Measurements from ENCODE around the gene CD300LF. TPM values are rescaled to one million over a fixed set of nuclear protein-coding genes. Genes with fewer than 3 reads are reported as not detected.
A peak's percentile ranks its signal among the peaks of the same experiment; 100 is the strongest.

The CD300LF gene
- polyA plus RNA-seq, 12 donors = 0.14 to 0.90 (median 0.24) TPM; not detected in 4

DNA sequence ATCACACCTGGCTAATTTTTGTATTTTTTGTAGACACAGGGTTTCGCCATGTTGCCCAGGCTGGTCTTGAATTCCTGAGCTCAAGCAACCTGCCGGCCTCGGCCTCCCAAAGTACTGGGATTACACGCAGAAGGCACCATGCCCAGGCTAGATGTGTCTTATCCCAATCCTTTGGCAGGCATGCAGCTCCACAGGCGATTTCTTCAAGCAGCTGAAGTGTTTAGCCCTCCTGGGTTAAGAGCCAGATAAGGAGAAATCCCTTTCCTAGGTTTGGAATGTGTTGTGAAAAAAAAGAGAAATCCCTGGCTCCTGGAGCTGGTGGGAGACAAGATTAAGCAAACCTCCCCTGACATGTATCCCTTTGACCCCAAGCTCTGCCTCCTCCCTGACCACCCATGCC lies 33.7 kb upstream of the CD300LF start:
- DNase-seq = no peak

DNA sequence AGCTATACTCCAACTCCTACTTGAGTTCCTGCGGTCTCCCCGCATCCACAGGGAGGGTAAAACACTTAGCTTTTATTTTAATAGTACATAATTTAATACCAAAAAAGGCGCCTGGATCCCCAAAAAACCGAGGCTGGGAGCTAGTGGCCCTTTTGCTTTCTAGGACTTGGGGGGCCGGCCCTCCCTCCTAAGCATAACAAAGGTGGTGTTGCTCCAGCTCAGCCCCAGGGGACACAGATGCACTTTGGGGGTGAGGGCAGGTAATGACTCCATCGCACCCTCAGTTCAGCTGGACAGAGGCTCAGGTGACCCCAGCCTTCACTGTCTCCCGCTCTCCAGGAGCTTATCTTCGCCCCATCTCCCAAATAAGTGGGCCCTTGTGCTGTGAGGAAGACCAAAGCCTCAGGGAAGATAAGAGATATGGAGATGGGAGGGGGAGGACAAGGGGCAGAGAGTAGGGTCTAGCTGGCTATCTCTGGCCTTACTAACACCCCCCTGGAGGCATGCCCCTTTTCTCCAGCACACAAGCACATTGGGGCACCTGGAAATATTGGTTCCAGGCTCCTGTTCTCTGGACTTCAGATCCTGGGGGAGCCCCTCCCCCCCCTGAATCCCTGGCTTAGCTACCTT lies 32.9 kb upstream of the CD300LF start:
- no peak for DNase-seq

DNA sequence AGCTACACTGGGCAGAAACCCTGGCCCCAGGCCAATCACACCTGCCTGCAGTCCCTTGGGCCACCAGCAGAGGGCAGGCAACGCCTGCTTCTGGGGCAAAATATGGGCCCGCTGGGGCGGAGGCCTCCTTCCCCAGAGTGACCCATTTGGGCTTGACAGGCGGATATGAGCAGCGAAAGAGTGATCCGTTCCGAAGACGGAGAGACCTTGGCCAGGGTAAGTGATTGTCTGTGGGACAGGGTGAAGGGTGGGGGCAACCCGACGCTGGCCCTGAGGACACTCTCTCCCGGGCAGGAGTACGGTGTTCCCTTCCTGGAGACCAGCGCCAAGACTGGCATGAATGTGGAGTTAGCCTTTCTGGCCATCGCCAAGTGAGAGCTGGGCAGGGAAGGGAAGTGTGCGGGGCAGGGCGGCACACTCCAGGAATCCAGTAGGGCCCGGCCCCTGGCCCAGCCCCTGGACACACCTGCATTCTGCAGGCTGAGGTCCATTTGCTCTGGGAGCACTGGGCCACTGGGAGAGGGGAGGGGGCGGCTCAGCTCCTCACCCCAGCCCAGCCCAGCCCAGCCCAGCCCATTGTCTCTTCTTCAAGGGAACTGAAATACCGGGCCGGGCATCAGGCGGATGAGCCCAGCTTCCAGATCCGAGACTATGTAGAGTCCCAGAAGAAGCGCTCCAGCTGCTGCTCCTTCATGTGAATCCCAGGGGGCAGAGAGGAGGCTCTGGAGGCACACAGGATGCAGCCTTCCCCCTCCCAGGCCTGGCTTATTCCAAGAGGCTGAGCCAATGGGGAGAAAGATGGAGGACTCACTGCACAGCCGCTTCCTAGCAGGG lies 32.2 kb upstream of the CD300LF start:
- peak; percentile 58 for DNase-seq

DNA sequence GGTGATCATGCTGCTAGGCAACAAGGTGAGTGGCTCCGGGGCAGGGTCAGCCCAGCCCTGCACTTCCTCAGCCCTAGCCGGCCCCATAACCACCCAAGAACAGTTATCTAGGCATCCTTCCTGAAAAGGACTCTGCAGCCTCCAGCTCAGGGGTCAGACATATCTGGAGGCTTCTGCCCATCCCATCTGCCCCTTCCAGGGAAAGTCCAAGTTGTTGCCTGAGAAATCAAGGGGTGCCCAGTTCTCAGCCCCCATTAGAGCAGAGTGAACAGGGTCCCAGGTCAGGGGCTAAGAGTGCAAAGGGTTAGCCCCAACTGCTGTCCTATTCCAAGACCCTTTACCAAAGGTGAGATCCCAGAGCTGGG lies 31.6 kb upstream of the CD300LF start:
- no peak for DNase-seq

DNA sequence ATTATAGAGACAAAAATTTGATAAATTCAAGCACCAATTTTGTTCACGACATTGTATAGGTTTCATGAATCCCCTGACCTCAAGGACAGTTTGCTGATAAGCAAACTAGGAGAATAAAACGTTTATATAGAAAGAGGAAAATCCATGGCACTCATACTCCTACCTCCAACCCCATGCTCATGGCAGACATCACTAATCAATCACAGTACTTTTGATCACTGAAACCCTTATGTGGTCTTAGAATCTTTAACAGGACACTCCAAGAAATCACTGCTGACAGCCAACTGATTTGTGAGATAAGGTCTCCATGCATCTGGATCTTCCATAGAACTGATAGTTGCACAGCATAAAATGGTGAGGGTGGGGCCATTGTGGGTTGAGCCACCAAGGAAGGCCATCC lies 31.0 kb upstream of the CD300LF start:
- DNase-seq = no peak

DNA sequence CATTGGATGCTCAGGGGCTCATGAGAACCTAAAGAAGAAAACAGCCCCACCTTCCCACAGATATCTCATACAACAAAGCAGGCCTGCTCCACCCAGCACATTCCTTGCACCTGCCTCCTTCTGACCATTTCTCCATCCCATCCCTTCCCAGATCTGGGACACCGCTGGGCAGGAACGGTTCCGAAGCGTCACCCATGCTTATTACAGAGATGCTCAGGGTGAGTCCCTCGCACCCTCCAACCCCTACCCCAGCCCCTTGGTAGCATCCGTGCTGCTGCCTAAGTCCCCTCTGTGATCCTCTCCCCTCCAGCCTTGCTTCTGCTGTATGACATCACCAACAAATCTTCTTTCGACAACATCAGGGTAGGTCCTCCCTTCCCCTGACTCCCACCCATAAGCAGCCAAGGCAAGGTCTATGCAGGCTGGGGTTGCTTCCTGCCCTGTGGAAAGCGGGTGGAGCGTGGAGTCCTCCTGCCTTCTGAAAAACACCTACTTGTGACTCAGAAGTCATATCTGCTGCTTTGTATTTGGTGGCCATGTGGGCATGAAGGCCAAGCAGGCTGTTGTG lies 30.3 kb upstream of the CD300LF start:
- no peak for DNase-seq

DNA sequence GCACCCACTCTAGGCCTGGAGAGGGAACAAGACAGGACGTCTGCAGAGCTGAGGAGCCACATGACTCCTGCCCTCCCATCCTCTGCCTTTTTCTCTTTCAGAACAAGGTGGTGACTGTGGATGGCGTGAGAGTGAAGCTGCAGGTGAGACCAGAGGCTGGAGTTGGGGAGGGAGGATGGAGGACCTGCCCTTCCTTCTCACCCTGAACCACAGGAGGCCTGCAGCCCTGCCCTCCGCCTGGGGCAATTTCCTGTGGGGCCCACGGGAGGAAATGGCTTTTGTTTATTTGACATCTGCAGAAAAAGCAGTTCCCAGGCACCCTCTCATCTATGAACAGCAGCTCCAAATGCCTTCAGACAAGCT lies 29.4 kb upstream of the CD300LF start:
- no peak for DNase-seq

DNA sequence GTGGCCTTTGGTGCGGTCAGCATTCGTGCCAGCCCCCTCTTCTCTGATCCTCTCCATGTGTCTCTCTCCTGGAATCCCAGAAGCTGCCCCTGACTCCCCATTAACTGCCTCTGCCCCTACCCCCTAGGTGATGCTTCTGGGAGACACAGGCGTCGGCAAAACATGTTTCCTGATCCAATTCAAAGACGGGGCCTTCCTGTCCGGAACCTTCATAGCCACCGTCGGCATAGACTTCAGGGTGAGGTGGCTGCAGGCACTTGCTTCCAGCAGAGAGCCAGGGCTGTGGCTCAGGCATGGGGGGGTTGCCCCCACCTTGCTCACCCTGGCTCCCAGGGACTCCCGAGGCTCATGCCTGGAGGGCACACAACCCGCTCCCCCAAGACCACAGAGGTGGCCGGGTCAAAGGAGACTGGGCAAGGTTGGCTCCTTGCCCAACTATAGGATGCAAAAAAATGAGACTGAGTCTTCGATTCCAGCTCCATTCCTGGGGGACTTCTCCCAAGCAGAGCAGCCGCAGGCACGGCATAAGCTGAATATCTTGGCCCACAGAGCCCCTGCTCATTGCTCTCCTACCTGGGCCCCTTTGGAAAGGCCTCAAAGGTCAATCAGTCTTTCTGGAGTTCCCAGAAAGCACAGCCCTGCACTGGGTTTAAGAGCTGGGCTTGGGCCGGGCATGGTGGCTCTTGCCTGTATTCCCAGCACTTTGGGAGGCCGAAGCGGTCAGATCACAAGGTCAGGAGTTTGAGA lies 28.1 kb upstream of the CD300LF start:
- DNase-seq = no peak

DNA sequence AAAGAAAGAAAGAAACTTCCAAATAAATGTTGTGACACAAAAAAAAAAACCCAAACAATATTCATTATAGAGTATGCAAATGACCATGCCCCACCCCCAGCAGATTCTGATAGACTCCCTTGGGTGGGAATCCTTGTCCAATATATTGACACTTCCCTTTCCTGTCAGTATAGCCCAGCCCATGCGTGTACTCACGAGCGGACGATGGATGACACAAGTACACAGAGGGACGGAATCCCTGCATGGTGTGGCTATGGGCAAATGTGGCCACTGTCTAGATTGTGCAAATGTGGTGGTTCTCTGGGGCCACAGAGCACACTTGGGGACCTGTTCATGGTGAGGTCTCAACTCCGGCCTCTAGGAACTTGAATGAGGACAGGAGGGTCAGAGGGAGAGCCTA lies 27.4 kb upstream of the CD300LF start:
- no peak for DNase-seq

DNA sequence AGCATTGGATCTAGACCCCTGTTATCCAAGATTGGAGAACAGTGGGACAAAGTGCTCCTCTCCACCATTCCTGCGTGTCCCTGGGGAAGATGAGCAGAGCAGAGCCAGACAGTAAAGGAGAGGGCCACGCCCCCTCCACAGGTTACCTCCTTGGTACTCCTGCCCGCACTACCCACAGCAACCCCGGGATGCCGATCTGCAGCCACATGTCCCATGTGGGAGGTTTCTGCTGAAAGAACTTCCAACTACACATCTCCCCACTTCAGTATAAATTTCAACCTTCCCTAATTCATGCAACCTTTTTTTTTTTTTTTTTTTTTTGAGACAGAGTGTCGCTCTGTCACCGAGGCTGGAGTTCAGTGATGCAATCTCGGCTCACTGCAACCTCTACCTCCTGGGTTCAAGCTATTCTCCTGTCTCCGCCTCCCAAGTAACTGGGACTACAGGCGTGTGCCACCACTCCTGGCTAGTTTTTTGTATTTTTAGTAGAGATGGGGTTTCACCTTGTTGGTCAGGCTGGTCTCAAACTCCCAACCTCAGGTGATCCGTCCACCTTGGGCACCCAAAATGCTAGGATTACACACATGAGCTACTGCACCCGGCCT lies 26.6 kb upstream of the CD300LF start:
- no peak for DNase-seq

DNA sequence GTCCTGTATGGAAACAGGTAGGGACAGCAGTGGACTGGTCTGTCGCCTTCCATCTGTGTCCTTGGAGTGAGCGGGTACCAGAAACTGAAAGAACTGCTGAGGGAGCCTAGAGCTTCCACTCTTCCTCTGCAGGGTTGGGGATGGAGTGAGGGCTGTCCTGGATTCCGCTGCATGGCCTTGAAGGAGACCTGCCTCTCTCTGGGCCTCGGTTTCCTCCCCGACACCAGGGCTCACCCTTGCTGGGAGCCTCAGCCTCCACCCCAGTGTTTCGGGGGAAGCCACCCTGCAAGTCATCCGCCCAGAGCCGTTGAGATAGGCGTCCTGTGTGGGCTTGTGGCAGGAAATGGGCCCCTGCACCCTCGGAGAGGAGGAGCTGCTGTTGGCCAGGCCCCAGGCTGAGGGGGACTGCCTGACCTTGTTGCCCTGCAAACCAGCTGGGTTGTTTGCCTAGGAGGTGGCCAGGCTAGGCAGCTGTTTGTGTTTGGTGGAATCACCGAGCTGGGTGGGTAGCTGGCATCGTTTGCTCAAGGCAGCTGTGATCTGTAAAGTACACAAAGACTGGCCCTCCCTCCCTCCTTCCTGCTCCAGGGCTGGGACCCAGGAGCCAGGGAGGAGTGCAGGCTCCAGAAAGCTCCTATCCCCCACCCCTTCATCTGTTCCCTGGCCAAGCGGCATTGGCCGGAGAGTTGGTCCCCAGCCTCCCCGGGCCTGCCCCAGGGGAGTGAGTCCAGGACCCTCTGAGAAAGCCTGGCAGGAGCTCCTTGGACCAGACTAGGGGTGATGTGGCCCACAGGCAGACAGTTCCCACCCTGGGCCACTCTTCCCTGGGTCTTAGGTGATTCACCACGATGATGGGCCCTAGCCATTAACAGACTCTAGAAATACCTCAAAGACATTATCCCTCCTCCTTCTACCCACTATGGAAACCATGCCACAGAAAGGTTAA lies 25.6 kb upstream of the CD300LF start:
- DNase-seq = no peak

DNA sequence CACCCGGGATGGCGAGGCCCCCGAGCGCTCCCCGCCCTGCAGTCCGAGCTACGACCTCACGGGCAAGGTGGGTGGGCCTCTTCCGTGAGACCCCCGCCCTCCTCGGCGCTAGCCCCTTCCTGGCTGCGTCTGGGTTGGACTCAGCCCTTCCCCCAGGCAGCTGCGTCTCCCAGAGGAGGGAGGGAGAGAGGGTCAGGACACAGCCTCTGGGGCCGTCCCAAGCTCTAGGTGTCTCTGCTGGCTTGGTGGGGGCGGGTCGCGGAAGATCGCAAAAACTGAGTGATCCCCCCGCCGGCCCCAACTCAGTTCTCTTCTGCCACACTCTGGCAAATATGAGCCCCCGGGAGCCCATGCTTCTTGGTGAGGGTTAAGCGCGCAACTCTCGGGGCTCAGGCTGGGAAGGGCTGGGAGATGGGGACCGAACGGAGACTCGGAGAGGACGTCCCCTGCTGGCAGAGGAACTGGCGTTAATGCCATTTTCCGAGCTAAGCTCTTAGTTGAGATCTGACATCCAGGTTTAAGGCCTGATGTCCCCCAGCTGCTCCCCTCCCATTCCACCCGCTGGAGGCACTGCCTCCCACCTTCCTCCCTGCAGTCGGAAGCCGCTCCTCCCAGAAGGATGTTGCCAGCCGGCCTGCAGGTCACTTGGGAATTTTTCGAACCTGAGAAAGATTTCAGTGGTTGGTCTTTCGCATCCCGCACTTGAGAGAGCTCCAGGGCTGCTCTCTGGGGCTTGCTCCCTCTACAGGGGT lies 24.8 kb upstream of the CD300LF start:
- no peak for DNase-seq

DNA sequence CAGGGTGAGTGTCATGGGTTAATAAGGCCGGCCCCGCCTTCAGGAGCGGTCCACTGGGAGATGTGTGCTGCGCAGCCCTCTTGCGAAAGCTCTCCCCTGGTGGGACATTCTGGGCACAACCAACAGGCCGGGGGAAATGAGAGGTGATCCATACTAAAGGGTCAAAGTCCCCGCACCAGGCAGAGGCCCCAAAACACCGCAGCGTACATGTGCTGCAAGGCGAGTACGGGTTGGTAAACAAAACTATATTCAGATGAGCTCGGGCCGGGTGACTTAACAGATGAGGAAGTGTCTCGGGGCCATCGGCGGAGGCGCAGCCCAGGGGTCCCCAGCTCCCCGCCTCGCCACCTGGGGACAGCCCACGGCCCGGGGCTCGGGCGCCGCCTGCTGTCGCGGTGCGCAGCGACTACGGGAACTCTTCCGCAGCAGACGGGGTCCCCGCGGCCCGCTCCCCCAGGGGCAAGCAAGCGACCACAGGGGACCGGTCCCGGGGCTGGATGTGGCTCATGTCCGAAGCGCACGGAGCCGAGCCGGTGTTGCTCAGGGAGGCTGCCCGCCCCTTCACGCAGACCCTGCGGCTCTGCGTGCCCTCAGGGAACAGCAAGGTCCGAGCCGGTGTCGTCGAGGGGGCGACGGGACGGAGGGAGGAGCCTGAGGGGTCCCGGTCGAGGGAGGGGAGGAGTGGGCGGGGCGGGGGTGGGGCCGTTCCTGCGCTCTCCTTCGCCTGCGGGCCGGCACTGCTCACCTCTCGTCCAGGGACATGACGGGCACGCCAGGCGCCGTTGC lies 24.0 kb upstream of the CD300LF start, which contains the start of gene RAB37:
RAB37 (plus strand) TSS at position 744 of the 786 bp plus-strand sequence; CDS start at position 761, 17 bp downstream.
- no peak for DNase-seq

DNA sequence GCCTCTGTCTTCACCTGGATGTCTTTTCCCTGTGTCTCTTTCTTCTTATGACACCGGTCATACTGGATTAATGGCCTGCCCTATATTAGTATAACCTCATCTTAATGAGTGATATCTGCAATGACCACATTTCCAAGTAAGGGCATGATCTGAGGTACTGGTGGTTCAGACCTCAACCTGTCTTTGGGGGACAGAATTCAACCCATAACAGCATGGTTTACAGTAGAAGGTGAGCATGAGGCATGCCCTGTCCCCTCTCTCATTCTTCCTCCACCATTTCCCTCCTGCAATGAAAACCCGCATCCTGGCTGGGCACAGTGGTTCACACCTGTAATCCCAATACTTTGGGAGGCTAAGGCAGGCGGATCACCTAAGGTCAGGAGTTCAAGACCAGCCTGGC lies 21.5 kb upstream of the CD300LF start:
- no peak for DNase-seq

DNA sequence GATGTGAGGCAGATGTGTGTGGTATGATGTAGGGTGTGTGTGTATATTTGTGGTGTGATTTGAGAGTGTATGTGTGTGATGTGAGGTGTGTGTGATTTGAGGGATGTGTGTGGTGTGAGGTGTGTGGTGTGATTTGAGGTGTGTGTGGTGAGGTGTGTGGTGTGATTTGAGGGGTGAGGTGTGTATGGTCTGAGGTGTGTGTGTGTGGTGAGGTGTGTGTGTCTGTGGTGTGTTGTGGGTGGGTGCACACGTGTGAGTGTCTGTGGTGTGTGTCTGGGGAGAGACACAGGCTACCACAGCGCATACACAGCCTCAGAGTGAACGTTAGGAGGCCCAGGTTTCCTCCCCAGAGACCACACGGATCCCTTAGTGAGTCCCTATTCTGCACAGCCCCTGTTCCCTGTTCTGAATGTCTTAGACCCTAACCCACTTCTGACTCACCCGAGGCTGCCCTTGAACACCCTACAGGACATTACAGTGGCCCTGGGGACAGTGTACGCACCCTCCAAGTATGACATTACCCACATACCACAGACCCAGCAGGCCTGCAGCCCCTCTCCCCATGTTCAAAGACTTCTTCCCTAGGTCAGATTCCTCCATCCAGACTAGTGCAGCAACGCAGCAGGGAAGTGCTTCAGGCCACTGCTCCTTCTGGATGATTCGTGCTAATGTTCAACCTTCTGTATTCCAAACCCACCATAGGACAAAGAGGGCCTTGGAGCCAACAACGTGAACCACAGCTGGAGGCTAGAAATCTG lies 20.8 kb upstream of the CD300LF start:
- DNase-seq = no peak

DNA sequence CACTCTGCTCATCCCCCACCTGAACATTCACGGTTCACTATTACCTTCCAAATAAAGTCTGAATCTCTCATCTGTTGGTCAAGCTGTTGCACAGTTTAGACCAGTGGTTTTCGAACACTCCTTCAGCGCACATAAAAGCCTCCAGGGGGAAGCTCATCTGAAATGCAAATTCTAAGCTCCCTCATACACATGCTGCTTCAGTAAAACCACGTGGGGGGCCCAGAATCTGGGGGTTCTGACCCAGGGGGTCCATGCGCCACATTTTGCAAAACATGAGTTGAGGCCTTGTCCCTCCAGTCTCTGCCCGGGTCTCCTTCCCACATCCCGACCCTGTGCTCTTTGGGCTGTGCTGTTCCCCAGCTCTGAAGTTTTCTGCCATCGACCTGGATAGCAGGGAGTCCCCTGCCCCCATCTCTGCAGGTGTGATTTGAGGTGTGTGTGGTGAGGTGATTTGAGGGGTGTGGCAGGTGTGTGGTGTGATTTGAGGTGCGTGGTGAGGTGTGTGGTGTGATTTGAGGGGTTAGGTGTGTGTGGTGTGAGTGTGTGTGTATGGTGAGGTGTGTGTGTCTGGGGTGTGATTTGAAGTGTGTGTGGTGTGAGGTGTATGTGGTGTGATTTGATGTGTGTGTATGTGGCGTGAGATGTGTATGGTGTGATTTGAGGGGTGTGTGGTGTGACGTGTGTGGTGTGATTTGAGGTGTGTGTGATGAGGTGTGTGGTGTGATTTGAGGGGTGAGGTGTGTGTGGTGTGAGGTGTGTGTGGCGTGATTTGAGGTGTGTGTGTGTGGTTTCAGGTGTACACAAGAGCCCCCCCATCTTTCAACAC lies 19.5 kb upstream of the CD300LF start:
- no peak for DNase-seq

DNA sequence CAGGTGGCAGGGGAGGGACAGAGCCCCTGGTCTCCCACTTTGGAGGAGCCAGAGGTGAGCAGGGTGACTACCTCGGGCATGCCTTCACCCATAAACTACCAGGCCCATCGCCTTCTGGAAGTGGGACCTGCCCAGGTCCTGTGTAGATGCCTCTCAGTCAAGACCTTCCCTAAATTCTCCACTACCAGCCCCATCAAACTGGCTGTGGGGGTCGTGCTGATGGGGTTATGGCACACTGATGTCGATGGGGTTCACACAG lies 18.6 kb upstream of the CD300LF start:
- no peak for DNase-seq
